HEK293T (cell line): ENCODE measurements around the gene CD300H.

ENCODE experiments used
- ARNT ChIP-seq: fragments of 450-650 bp; IDR thresholded peaks from 2 replicates; pipeline ENCODE4 v1.6.1; 2017; ENCODE audit warnings: mild to moderate bottlenecking
- BHLHE40 ChIP-seq: fragments of 450-650 bp; IDR thresholded peaks from 2 replicates; pipeline ENCODE4 v1.6.1; 2016; ENCODE audit warnings: mild to moderate bottlenecking, moderate library complexity, borderline replicate concordance
- FOXK2 ChIP-seq: fragments of 450-650 bp; IDR thresholded peaks from 2 replicates; pipeline ENCODE4 v1.6.1; 2016; ENCODE audit warnings: mild to moderate bottlenecking
- LEF1 ChIP-seq: fragments of 450-650 bp; IDR thresholded peaks from 2 replicates; pipeline ENCODE4 v1.6.1; 2017; ENCODE audit warnings: mild to moderate bottlenecking, borderline replicate concordance
- NFRKB ChIP-seq: fragments of 450-650 bp; IDR thresholded peaks from 2 replicates; pipeline ENCODE4 v1.6.1; 2016; ENCODE audit warnings: mild to moderate bottlenecking, moderate library complexity
- SP1 ChIP-seq: fragments of 450-650 bp; IDR thresholded peaks from 2 replicates; pipeline ENCODE4 v1.6.1; 2017
- ZNF384 ChIP-seq: fragments of 450-650 bp; IDR thresholded peaks from 2 replicates; pipeline ENCODE4 v1.6.1; 2016

GRCh38 chr17:74527756-74528155, 39.6 kb downstream of the CD300H start:
- no peak for TF ChIP-seq NFRKB
- TF ChIP-seq ZNF384, result no peak
- no peak for TF ChIP-seq SP1
- no peak for TF ChIP-seq LEF1
- no peak for TF ChIP-seq BHLHE40
- no peak for TF ChIP-seq FOXK2
- TF ChIP-seq ARNT, result no peak
